Spinal cord (tissue), 10 donors: Measurements from ENCODE around the gene TM4SF1. TPM values are rescaled to one million over a fixed set of nuclear protein-coding genes. Genes with fewer than 3 reads are reported as not detected.

ENCODE experiments used
- DNase-seq, 6 donors: peaks; one replicate each; pipeline versions ENCODE4 v3.0.0 to v3.0.0-alpha.2; 2013 to 2015; ENCODE audit warnings: low spot score in 6 of 6, low read depth in 4 of 6
- H3K27ac ChIP-seq: one replicate; pipeline ENCODE4 v1.5.1; 2013; ENCODE audit warnings: low read depth, low read length, control low read depth
- H3K27me3 ChIP-seq: one replicate; pipeline ENCODE4 v1.6.1; 2013; ENCODE audit warnings: low read length; ENCODE audit not compliant: control insufficient read depth, insufficient read depth
- H3K36me3 ChIP-seq: one replicate; pipeline ENCODE4 v1.6.1; 2013; ENCODE audit warnings: low read length; ENCODE audit not compliant: control insufficient read depth, insufficient read depth
- H3K4me1 ChIP-seq: one replicate; pipeline ENCODE4 v1.6.1; 2013; ENCODE audit warnings: low read length; ENCODE audit not compliant: control insufficient read depth, insufficient read depth
- H3K4me3 ChIP-seq: one replicate; pipeline ENCODE4 v1.5.1; 2013; ENCODE audit warnings: low read depth, low read length, control low read depth
- H3K9me3 ChIP-seq: one replicate; pipeline ENCODE4 v1.6.1; 2013; ENCODE audit warnings: low read length; ENCODE audit not compliant: control insufficient read depth, insufficient read depth
- WGBS: methylation state at CpG from one replicate; pipeline ENCODE4 v1.1.5; 2013; ENCODE audit warnings: missing lambda C conversion rate; ENCODE audit not compliant: insufficient coverage; 5-methylcytosine and 5-hydroxymethylcytosine counted together
- polyA plus RNA-seq, 2 donors: library from polyadenylated mRNA; unstranded; fragments of 120-200 nt; gene quantifications; one replicate each; pipeline ENCODE4 v1.2.1, GENCODE V29; 2013; ENCODE audit not compliant: insufficient read length in 2 of 2
- total RNA-seq, 2 donors: library from RNA; depleted of rRNA in 1 of 2; stranded (reverse); fragments of 120-200 nt in 1 of 2; fragments of >200 nt in 1 of 2; gene quantifications; one replicate each; pipeline versions ENCODE4 v1.2.3 to v1.2.4, GENCODE V29; 2013 to 2014
- donor health status: healthy.

The TM4SF1 gene
- total and polyA plus RNA-seq, 4 donors: 18.5 to 110 (median 72.9) TPM

DNA sequence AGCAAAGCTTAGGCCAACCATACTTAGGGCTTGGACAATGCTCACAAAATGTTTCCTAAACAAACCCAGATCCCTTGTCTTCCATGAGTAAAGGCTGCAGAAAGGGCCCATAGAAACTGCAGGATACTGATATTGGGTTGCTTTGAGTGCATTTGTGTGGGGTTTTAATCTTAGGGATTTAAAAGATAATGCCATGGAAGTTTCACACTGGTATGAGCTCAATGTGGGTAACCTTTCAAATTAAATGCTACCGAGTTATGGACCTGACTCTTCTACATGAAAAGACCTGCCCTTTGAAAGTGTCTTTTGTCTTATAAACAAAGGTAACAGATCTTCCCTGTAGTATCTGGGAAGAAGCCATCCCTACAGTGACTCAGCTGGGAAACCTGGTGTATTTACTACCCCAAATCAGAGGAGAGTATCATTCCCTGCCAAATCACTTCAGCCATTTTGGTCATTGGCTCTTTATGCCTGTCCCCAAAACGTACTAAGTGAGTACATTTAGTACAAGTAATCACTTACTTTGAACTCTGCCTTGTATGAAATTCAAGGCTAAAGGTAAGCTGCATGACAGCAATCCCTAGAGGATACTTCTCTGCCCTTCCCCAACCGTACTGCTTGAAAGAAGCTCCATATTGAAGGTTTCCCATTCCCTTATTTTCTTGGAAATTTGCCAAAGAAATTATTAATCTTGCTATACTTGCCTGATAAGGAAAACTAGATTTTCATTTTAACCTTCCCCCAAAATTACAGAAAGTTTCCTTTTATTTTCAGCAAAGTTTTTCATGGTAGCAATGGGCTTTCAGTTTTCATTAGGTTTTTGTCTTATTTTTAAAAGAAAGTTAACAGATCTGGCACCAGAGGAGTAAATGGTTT lies 7.2 kb downstream of the TM4SF1 start:
- Histone ChIP-seq H3K4me3 (no peak overlapping the region), H3K4me1 (no peaks in the 10 kb centered on the region), H3K27me3 (no peaks in the 10 kb centered on the region), H3K27ac (no peak overlapping the region), H3K9me3 (no peaks in the 10 kb centered on the region), H3K36me3 (no peaks in the 10 kb centered on the region)
- no CpG with 5 or more reads among the region's 3 CpGs for WGBS
- DNase-seq: no peak

- Histone ChIP-seq H3K27me3 (no peaks in the 10 kb centered on the region), H3K36me3 (no peaks in the 10 kb centered on the region), H3K4me1 (no peaks in the 10 kb centered on the region), H3K27ac (peak overlapping the region; percentile 16), H3K4me3 (no peak overlapping the region), H3K9me3 (no peaks in the 10 kb centered on the region)
- peak in 1 of 6 donors; percentile 27 for DNase-seq
- no CpG with 5 or more reads among the region's 6 CpGs for WGBS
Measured at GRCh38 chr3:149368674-149369497, 8.6 kb downstream of the TM4SF1 start.

DNA sequence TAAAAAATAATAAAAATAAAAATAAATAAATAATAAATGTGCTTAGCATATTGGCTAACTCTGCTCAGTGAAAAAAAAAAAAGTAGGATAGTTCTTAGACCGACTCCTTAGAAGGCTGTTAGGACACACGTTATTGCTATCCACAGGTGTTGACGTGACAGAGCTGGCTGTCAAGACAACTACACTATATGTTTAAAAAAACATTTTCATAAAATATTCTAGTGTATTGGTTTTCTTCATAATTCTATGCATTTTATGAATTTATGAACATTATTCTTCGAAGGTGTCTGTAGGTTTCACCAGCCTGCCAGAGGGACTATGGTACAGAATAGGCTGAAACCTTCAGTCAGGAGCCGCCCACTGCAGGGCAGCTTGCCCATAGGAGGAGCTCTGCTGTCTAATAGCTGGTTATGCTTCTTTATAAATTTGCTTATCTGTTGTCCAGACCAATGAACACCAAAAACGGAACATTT lies 9.2 kb downstream of the TM4SF1 start:
- no peak for DNase-seq
- no peaks in the 10 kb centered on the region for H3K36me3 ChIP-seq
- H3K27me3 ChIP-seq: no peaks in the 10 kb centered on the region
- H3K4me3 ChIP-seq: no peak overlapping the region
- no peaks in the 10 kb centered on the region for H3K9me3 ChIP-seq
- WGBS: 80% methylated on average over 1 of the region's 6 CpGs
- H3K4me1 ChIP-seq: no peaks in the 10 kb centered on the region
- H3K27ac ChIP-seq: peak overlapping the region; percentile 16

DNA sequence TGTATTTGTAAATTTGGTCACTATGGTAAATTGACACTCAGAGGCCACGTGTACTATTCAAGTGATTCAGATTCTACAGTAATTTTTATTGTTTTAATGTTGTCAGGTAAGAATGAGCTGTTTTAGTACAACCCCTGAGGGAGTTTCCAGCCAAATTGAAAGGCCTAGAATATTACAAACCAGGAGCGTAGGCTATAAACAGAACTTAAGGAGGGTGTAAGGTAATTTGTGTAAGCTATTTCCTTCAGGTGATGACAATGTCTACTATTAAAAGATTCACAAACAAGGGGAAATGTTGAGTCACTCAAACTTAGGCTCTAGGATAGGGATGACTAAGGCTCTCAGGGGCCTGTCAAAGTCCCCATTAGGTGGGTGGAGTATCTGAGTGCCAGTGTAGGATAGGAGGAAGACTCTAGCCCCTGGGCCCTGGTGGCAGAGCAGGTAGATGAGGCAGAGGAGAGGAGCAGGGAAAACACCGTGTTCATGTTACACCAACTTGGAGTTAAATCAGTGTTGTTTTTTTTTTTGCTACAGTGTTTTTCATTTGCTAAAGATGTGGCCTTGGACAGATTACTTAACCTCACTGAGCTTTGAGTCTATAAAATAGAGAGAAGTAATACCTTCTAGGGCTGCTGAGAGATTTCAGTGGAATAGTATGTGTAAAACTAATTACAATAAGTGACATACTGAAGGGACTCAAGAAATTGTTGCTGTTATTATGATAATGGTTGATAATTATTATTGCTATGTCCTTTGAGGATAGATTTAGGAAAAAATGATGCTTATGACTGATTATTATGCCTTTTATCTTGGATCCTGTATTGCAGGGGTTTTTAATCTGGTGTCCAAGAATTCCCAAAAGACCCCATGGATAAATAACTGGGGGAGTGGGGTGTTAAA lies 10.3 kb downstream of the TM4SF1 start:
- WGBS: 50% methylated on average over 1 of the region's 3 CpGs

GRCh38 chr3:149366031-149366430 lies 11.4 kb downstream of the TM4SF1 start:
- DNase-seq: no peak
- Histone ChIP-seq H3K4me3 (no peak overlapping the region), H3K9me3 (no peaks in the 10 kb centered on the region), H3K36me3 (no peaks in the 10 kb centered on the region), H3K27me3 (no peaks in the 10 kb centered on the region), H3K4me1 (no peaks in the 10 kb centered on the region), H3K27ac (no peak overlapping the region)
- no CpG with 5 or more reads among the region's 2 CpGs for WGBS

More for the DNA sequence above, 10.3 kb downstream of the TM4SF1 start:
- Histone ChIP-seq H3K4me3 (no peak overlapping the region), H3K36me3 (no peaks in the 10 kb centered on the region), H3K27me3 (no peaks in the 10 kb centered on the region), H3K9me3 (no peaks in the 10 kb centered on the region), H3K27ac (no peak overlapping the region), H3K4me1 (no peaks in the 10 kb centered on the region)
- peak in 1 of 6 donors; percentile 20 for DNase-seq

GRCh38 chr3:149364624-149365023 lies 12.8 kb downstream of the TM4SF1 start:
- DNase-seq: no peak
- Histone ChIP-seq H3K9me3 (no peaks in the 10 kb centered on the region), H3K4me3 (no peak overlapping the region), H3K4me1 (no peaks in the 10 kb centered on the region), H3K27me3 (no peaks in the 10 kb centered on the region), H3K36me3 (no peaks in the 10 kb centered on the region), H3K27ac (no peak overlapping the region)
- WGBS: 100% methylated on average over 1 of the region's 2 CpGs

- Histone ChIP-seq H3K4me1 (no peaks in the 10 kb centered on the region), H3K4me3 (no peak overlapping the region), H3K9me3 (no peaks in the 10 kb centered on the region), H3K36me3 (no peaks in the 10 kb centered on the region), H3K27ac (no peak overlapping the region), H3K27me3 (no peaks in the 10 kb centered on the region)
- DNase-seq: no peak
- 86% methylated on average over 2 of the region's 2 CpGs for WGBS
Measured at GRCh38 chr3:149363053-149363452, 14.4 kb downstream of the TM4SF1 start.

- H3K27me3 ChIP-seq: no peaks in the 10 kb centered on the region
- H3K4me3 ChIP-seq: no peak overlapping the region
- no peaks in the 10 kb centered on the region for H3K9me3 ChIP-seq
- H3K27ac ChIP-seq: no peak overlapping the region
- no peak for DNase-seq
- no peaks in the 10 kb centered on the region for H3K36me3 ChIP-seq
- WGBS: 86% methylated on average over 3 of the region's 5 CpGs
- no peaks in the 10 kb centered on the region for H3K4me1 ChIP-seq
Measured at GRCh38 chr3:149362366-149362765, 15.1 kb downstream of the TM4SF1 start.

- H3K27me3 ChIP-seq: no peaks in the 10 kb centered on the region
- no peaks in the 10 kb centered on the region for H3K9me3 ChIP-seq
- no peak overlapping the region for H3K4me3 ChIP-seq
- no peaks in the 10 kb centered on the region for H3K36me3 ChIP-seq
- H3K27ac ChIP-seq: no peak overlapping the region
- no peak for DNase-seq
- H3K4me1 ChIP-seq: no peaks in the 10 kb centered on the region
- 100% methylated on average over 1 of the region's 4 CpGs for WGBS
Measured at GRCh38 chr3:149356630-149357029, 20.8 kb downstream of the TM4SF1 start.
